ENCODE measurements around the gene BARHL2. TPM values are rescaled to one million over a fixed set of nuclear protein-coding genes. Genes with fewer than 3 reads are reported as not detected.

BARHL2 gene
- total and polyA plus RNA-seq, 10 of the 15 experiments (the other 5 are each of a cell fraction or from before 2014, with no cell fraction given), result not detected

DNA sequence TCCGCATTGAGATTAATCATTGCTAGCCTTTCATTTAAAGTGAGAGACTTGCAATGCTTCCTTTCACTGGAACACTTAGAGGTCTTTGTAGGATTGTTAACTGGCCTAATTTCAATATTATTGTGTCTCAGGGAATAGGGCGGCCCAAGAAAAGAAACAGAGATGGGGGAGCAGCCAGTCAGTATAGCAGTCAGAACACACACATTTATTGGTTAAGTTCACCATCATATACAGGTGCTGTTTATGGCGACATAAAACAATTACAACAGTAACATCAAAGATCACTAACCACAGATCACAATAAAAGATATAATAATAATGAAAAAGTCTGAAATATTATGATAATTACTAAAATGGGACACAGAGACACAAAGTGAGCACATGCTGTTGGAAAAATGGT lies 29.4 kb downstream of the BARHL2 start:
- SMC1A ChIA-PET (ENCODE audit: uncharacterized antibody, unreplicated experiment), result interaction anchor here (1.4 kb wide), 1 partner anchor 9 kb away, joined by 4 read pairs; no protein-coding TSS in a partner anchor
- no peaks in the 10 kb centered on the region for H3K4me1 ChIP-seq (ENCODE audit: control insufficient read depth, insufficient read depth, low read length)
- 26% methylated on average over 3 of the region's 3 CpGs for WGBS (ENCODE audit: insufficient coverage, insufficient replicate concordance, low lambda C conversion rate, missing lambda C conversion rate)
- no peaks in the 10 kb centered on the region for H3K9me3 ChIP-seq (replicated peaks; ENCODE audit: control insufficient read depth, insufficient read depth, low read length)
- H3K79me2 ChIP-seq (ENCODE audit: control insufficient read depth, insufficient read depth, low read length), result no peaks in the 10 kb centered on the region
- no peaks in the 10 kb centered on the region for H3K36me3 ChIP-seq (ENCODE audit: control insufficient read depth in 2 of 2, insufficient read depth in 2 of 2, low read length in 1 of 2)
- peak; percentile 44; the same call in 1 of the 3 replicates for ATAC-seq
- CTCF ChIA-PET, result no interaction called here
- intact Hi-C loops (cut with micrococcal nuclease; ENCODE audit: unreplicated experiment), result no loop called here
- no peak overlapping the region for H2AFZ ChIP-seq (ENCODE audit: control insufficient read depth, low read depth, low read length)
- no peak for FAIRE-seq
- in situ Hi-C loops (cut with MboI), result no loop called here
- H3K4me3 ChIP-seq, result no peak overlapping the region
- no TSS peak for BruUV-seq (replicated peaks)
- DNase-seq (ENCODE audit: low read depth, low spot score), result no peak
- no peak overlapping the region for H3K4me2 ChIP-seq (ENCODE audit: control insufficient read depth, insufficient read depth)
- RAD21 ChIA-PET (ENCODE audit: unreplicated experiment), result no interaction called here
- H3K27me3 ChIP-seq (replicated peaks in 1 of 2; ENCODE audit: control insufficient read depth in 2 of 2, insufficient read depth in 2 of 2, low read length in 1 of 2), result no peaks in the 10 kb centered on the region
- no peak overlapping the region for H3K9ac ChIP-seq (ENCODE audit: control insufficient read depth, insufficient read depth, low read length)
- H3K27ac ChIP-seq (ENCODE audit: control insufficient read depth, insufficient read depth), result no peak overlapping the region
- no peaks in the 10 kb centered on the region for H4K20me1 ChIP-seq (ENCODE audit: control insufficient read depth, insufficient read depth)
- POLR2A ChIA-PET, result no interaction called here
- TF ChIP-seq HDAC2 (IDR thresholded peaks at IDR 0.05), result no peak
- TF ChIP-seq RUNX3 (IDR thresholded peaks at IDR 0.05; ENCODE audit: low read length), result no peak
- no peak for TF ChIP-seq USF1 (IDR thresholded peaks at IDR 0.05; ENCODE audit: borderline replicate concordance, extremely low read length, insufficient read depth, low read depth, low read length)
- TF ChIP-seq STAT3 (IDR thresholded peaks at IDR 0.05; ENCODE audit: low read depth, low read length), result no peak
- TF ChIP-seq CBX5 (IDR thresholded peaks at IDR 0.05; ENCODE audit: low read depth), result no peak
- TF ChIP-seq, protein P1, sequence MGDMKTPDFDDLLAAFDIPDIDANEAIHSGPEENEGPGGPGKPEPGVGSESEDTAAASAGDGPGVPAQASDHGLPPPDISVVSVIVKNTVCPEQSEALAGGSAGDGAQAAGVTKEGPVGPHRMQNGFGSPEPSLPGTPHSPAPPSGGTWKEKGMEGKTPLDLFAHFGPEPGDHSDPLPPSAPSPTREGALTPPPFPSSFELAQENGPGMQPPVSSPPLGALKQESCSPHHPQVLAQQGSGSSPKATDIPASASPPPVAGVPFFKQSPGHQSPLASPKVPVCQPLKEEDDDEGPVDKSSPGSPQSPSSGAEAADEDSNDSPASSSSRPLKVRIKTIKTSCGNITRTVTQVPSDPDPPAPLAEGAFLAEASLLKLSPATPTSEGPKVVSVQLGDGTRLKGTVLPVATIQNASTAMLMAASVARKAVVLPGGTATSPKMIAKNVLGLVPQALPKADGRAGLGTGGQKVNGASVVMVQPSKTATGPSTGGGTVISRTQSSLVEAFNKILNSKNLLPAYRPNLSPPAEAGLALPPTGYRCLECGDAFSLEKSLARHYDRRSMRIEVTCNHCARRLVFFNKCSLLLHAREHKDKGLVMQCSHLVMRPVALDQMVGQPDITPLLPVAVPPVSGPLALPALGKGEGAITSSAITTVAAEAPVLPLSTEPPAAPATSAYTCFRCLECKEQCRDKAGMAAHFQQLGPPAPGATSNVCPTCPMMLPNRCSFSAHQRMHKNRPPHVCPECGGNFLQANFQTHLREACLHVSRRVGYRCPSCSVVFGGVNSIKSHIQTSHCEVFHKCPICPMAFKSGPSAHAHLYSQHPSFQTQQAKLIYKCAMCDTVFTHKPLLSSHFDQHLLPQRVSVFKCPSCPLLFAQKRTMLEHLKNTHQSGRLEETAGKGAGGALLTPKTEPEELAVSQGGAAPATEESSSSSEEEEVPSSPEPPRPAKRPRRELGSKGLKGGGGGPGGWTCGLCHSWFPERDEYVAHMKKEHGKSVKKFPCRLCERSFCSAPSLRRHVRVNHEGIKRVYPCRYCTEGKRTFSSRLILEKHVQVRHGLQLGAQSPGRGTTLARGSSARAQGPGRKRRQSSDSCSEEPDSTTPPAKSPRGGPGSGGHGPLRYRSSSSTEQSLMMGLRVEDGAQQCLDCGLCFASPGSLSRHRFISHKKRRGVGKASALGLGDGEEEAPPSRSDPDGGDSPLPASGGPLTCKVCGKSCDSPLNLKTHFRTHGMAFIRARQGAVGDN (IDR thresholded peaks at IDR 0.05), result no peak
- no peak for TF ChIP-seq CBFB (IDR thresholded peaks at IDR 0.05; ENCODE audit: low read depth)
- no peak for TF ChIP-seq SIN3A (IDR thresholded peaks at IDR 0.05; ENCODE audit: low read depth, low read length)
- TF ChIP-seq POLR2A (IDR thresholded peaks at IDR 0.05; ENCODE audit: low read depth, low read length), result no peak
- TF ChIP-seq JUND (IDR thresholded peaks at IDR 0.05; ENCODE audit: low read depth, low read length), result no peak
- no peak for TF ChIP-seq MYB (IDR thresholded peaks at IDR 0.05; ENCODE audit: borderline replicate concordance, low read depth, low read length)
- no peak for TF ChIP-seq NR2F1 (conservative IDR thresholded peaks at IDR 0.05)
- no peak for TF ChIP-seq USF2 (IDR thresholded peaks at IDR 0.05; ENCODE audit: borderline replicate concordance, low read depth, low read length)
- TF ChIP-seq CHD4 (IDR thresholded peaks at IDR 0.05), result no peak
- no peak for TF ChIP-seq IRF5 (IDR thresholded peaks at IDR 0.05; ENCODE audit: borderline replicate concordance)
- no peak for TF ChIP-seq NKRF (conservative IDR thresholded peaks at IDR 0.05)
- no peak for TF ChIP-seq MAX (IDR thresholded peaks at IDR 0.05; ENCODE audit: low read depth, low read length)
